HepG2 (cell line): ENCODE measurements around the gene LENEP. TPM values are rescaled to one million over a fixed set of nuclear protein-coding genes. Genes with fewer than 3 reads are reported as not detected.
A peak's percentile ranks its signal among the peaks of the same experiment; 100 is the strongest.

Experiments used
- ADNP ChIP-seq: sonication (generic); formaldehyde crosslinking; IDR thresholded peaks from 2 replicates; pipeline ENCODE4 v1.4.0; 2020; ENCODE audit warnings: missing genetic modification reagents
- DNMT3B ChIP-seq: conservative IDR thresholded peaks from 2 replicates; pipeline ENCODE4 v1.6.1; 2016; ENCODE audit warnings: missing biosample characterization, control low read depth
- EP300 ChIP-seq, 3 experiments: sonication (generic) in 1 of 3; formaldehyde crosslinking in 1 of 3; IDR thresholded peaks; 2 replicates each; pipeline versions ENCODE4 v1.5.1 to v1.6.1; 2011 to 2020; ENCODE audit warnings: low read depth in 2 of 3, low read length in 2 of 3, borderline replicate concordance in 1 of 3, improper control_type of control experiment in 1 of 3, mild to moderate bottlenecking in 1 of 3, missing genetic modification reagents in 1 of 3, moderate library complexity in 1 of 3
- FUBP1 ChIP-seq: sonication (generic); formaldehyde crosslinking; IDR thresholded peaks from 2 replicates; pipeline ENCODE4 v1.5.1; 2020; ENCODE audit warnings: missing genetic modification reagents, mild to moderate bottlenecking, borderline replicate concordance
- HNRNPK ChIP-seq: fragments of 200-400 bp; formaldehyde crosslinking; IDR thresholded peaks from 2 replicates; pipeline ENCODE4 v1.6.1; 2018; ENCODE audit warnings: low read length, low read depth, moderate library complexity, mild to moderate bottlenecking; ENCODE audit not compliant: poor library complexity, severe bottlenecking
- MZF1 ChIP-seq: sonication (generic); formaldehyde crosslinking; IDR thresholded peaks from 2 replicates; pipeline ENCODE4 v1.8.1; 2023; ENCODE audit warnings: mild to moderate bottlenecking, missing genetic modification reagents, borderline replicate concordance
- NR3C1 ChIP-seq: sonication (generic); formaldehyde crosslinking; IDR thresholded peaks from 2 replicates; pipeline ENCODE4 v1.4.0; 2020; ENCODE audit warnings: missing genetic modification reagents
- RARG ChIP-seq: sonication (generic); formaldehyde crosslinking; IDR thresholded peaks from 2 replicates; pipeline ENCODE4 v1.4.0; 2020; ENCODE audit warnings: low read depth, mild to moderate bottlenecking, missing genetic modification reagents
- RORA ChIP-seq: sonication (generic); formaldehyde crosslinking; IDR thresholded peaks from 2 replicates; pipeline ENCODE4 v1.5.0; 2020; ENCODE audit warnings: mild to moderate bottlenecking, missing genetic modification reagents, moderate library complexity
- SKI ChIP-seq: fragments of 450-650 bp; IDR thresholded peaks from one replicate; pipeline ENCODE4 v1.6.1; 2018; ENCODE audit warnings: mild to moderate bottlenecking; ENCODE audit not compliant: partially characterized antibody
- TRIM24 ChIP-seq: sonication (generic); formaldehyde crosslinking; IDR thresholded peaks from 2 replicates; pipeline ENCODE4 v1.8.0; 2022; ENCODE audit warnings: mild to moderate bottlenecking, missing genetic modification reagents
- ZFP36L1 ChIP-seq: sonication (generic); formaldehyde crosslinking; IDR thresholded peaks from 2 replicates; pipeline ENCODE4 v1.8.0; 2022; ENCODE audit warnings: mild to moderate bottlenecking, missing genetic modification reagents, moderate library complexity
- ZMYM4 ChIP-seq: sonication (generic); formaldehyde crosslinking; IDR thresholded peaks from 2 replicates; pipeline ENCODE4 v1.8.1; 2023; ENCODE audit warnings: mild to moderate bottlenecking, missing genetic modification reagents
- ZNF124 ChIP-seq: sonication (generic); formaldehyde crosslinking; IDR thresholded peaks from 2 replicates; pipeline ENCODE4 v1.4.0; 2020; ENCODE audit warnings: missing genetic modification reagents
- ZNF138 ChIP-seq: sonication (generic); formaldehyde crosslinking; IDR thresholded peaks from 2 replicates; pipeline ENCODE4 v1.5.0; 2020; ENCODE audit warnings: mild to moderate bottlenecking, low read depth, missing genetic modification reagents
- ZNF160 ChIP-seq: sonication (generic); formaldehyde crosslinking; IDR thresholded peaks from 2 replicates; pipeline ENCODE4 v1.8.0; 2022; ENCODE audit warnings: mild to moderate bottlenecking, inconsistent platforms, missing genetic modification reagents
- ZNF362 ChIP-seq: sonication (generic); formaldehyde crosslinking; IDR thresholded peaks from 2 replicates; pipeline ENCODE4 v1.4.0; 2020; ENCODE audit warnings: missing genetic modification reagents, mild to moderate bottlenecking, borderline replicate concordance
- ZNF691 ChIP-seq: sonication (generic); formaldehyde crosslinking; IDR thresholded peaks from 2 replicates; pipeline ENCODE4 v1.4.0; 2020; ENCODE audit warnings: missing genetic modification reagents, low read depth, mild to moderate bottlenecking, borderline replicate concordance
- ZNF776 ChIP-seq: sonication (generic); formaldehyde crosslinking; IDR thresholded peaks from 2 replicates; pipeline ENCODE4 v1.4.0; 2020; ENCODE audit warnings: mild to moderate bottlenecking, missing genetic modification reagents
- ZNF790 ChIP-seq: sonication (generic); formaldehyde crosslinking; IDR thresholded peaks from 2 replicates; pipeline ENCODE4 v1.8.0; 2022; ENCODE audit warnings: missing genetic modification reagents, mild to moderate bottlenecking, borderline replicate concordance
- ZNF816 ChIP-seq: sonication (generic); formaldehyde crosslinking; IDR thresholded peaks from 2 replicates; pipeline ENCODE4 v1.8.0; 2022; ENCODE audit warnings: missing genetic modification reagents, mild to moderate bottlenecking, borderline replicate concordance
- polyA plus RNA-seq, 8 experiments: library from polyadenylated mRNA; depleted of rRNA in 3 of 8; stranded (reverse) in 7 of 8; unstranded in 1 of 8; fragments of >200 nt; fragmentation: Illumina TruSeq in 4 of 8; extraction: Trizol in 4 of 8; gene quantifications; 2 replicates each; pipeline versions ENCODE4 v1.2.1 to v1.2.3, GENCODE V29; 2011 to 2016; ENCODE audit warnings: low read depth in 4 of 8, missing spikeins in 1 of 8, mixed read lengths in 1 of 8; ENCODE audit not compliant: insufficient read depth in 1 of 8
- total RNA-seq, 5 experiments: library from RNA; depleted of rRNA; stranded (reverse); fragments of >200 nt; fragmentation: Illumina TruSeq; extraction: Trizol; gene quantifications; 2 replicates each; pipeline ENCODE4 v1.2.3, GENCODE V29; 2016; ENCODE audit warnings: low read depth in 1 of 5
- TF ChIP-seq, protein P1 (sequence below): sonication (generic); formaldehyde crosslinking; IDR thresholded peaks from 2 replicates; pipeline ENCODE4 v1.8.1; 2023; ENCODE audit warnings: mild to moderate bottlenecking, moderate library complexity, missing genetic modification reagents
- TF ChIP-seq, protein P2 (sequence below): sonication (generic); formaldehyde crosslinking; IDR thresholded peaks from 2 replicates; pipeline ENCODE4 v1.5.1; 2020; ENCODE audit warnings: missing genetic modification reagents, mild to moderate bottlenecking, borderline replicate concordance

Gene LENEP
- total and polyA plus RNA-seq, 2 of the 13 experiments (the other 11 are each of a cell fraction or from before 2014, with no cell fraction given), result 0.29 TPM; not detected in 1

DNA sequence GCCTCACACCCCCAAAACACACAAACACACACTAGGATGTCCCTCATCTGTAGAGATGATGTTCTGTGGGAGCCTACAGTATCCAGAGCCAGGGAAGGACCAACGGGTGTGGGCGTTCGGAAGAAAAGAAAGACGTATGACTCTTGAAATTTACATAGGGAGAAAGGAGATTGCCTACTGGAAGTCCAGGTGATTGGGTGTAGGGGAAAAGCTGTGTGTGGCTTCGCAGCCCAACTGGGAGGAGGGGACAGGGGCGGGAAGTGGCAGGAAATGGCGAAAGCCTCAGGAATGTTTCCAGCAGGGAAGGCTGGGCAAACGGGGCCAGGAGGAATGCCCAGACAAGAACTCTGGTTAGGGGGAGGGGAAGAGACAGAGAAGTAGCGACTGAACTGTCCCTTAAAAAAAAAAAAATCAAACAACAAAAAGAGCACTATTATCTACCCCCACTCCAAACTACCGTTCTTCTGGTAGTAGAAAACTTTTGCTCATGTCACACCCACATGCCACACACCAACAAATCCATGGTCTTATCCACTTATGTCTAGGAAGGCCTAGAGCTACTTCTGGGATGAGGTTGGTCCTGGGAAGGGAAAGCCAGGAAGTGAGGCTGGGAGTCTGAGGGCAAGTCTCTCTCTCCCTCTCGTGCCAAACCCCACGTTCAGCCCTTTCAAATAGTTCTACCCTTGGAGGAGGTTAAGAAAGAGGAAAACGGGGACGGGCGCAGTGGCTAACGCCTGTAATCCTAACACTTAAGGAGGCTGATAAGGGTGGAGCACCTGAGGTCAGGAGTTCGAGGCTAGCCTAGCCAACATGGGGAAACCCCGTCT is 20.7 kb upstream of the LENEP start (continued):
- TF ChIP-seq, protein P1, sequence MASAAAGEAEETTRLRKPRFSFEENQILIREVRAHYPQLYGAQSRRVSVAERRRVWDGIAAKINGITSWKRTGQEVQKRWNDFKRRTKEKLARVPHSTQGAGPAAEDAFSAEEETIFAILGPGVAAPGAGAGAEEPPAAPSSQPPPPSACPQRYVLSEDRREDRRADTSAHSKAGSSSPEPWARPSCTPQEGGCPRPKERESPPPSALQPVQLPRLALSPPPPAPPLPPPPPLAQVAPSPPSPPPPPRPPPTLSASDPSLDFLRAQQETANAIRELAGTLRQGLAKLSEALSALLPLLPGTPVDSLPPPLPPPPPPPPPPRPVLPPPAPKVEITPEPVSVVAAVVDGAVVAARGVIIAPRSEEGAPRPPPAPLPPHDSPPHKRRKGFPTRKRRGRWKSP (CRISPR knock-in tag), result peak; percentile 62; the same call in 1 of the 2 replicates
- TF ChIP-seq NR3C1, result no peak
- no peak for TF ChIP-seq ZNF124 (CRISPR knock-in tag)
- TF ChIP-seq ADNP (CRISPR knock-in tag), result no peak
- no peak for TF ChIP-seq MZF1 (CRISPR knock-in tag)
- no peak for TF ChIP-seq DNMT3B (CRISPR knock-in tag)
- TF ChIP-seq HNRNPK, result no peak
- TF ChIP-seq RARG, result no peak
- TF ChIP-seq ZNF790 (CRISPR knock-in tag), result no peak
- TF ChIP-seq TRIM24 (CRISPR knock-in tag), result no peak
- no peak for TF ChIP-seq ZNF816
- TF ChIP-seq RORA (CRISPR knock-in tag), result no peak
- TF ChIP-seq ZMYM4 (CRISPR knock-in tag), result peak; percentile 46
- TF ChIP-seq ZNF776 (CRISPR knock-in tag), result no peak
- peak; percentile 87 for TF ChIP-seq ZNF362 (CRISPR knock-in tag)
- TF ChIP-seq EP300 (IDR thresholded peaks at IDR 0.05; ENCODE audit: low read depth in 2 of 2, low read length in 2 of 2), result peak; percentile 22 to 69; a peak in 2 of 4 replicates
- TF ChIP-seq EP300 (CRISPR knock-in tag; IDR thresholded peaks at IDR 0.05; ENCODE audit: borderline replicate concordance), result peak; percentile 36; the same call in 1 of the 2 replicates
- TF ChIP-seq ZNF160 (CRISPR knock-in tag), result 0 out of 2 replicates have a peak, but pooled peaks have one; percentile 6
- TF ChIP-seq FUBP1 (CRISPR knock-in tag), result no peak
- TF ChIP-seq ZNF138 (CRISPR knock-in tag), result no peak
- no peak for TF ChIP-seq ZFP36L1 (CRISPR knock-in tag)
- no peak for TF ChIP-seq ZNF691 (CRISPR knock-in tag)
- TF ChIP-seq, protein P2, sequence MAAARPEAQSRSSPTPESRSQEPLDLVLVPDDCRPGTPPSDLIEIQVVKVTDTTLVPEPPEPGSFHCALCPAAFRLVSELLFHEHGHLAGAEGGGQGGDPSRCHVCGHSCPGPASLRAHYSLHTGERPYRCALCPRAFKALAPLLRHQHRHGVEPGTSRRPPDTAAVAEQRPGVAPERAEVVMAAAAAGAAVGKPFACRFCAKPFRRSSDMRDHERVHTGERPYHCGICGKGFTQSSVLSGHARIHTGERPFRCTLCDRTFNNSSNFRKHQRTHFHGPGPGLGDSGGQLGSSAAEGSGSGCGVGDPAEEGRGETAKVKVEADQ (CRISPR knock-in tag), result 0 out of 2 replicates have a peak, but pooled peaks have one; percentile 30
- TF ChIP-seq SKI, result peak; percentile 28
